Measurements from ENCODE around the gene PSMB1.

GRCh38 chr6:170506446-170506845 is 46.7 kb downstream of the PSMB1 start:
- TF ChIP-seq ZNF512 (tag; IDR thresholded peaks at IDR 0.05) = no peak
- TF ChIP-seq EP300 (IDR thresholded peaks at IDR 0.05; ENCODE audit: low read length) = no peak
- TF ChIP-seq CTCF (IDR thresholded peaks at IDR 0.05 in 2 of 3, conservative IDR thresholded peaks at IDR 0.05 in 1 of 3; ENCODE audit: insufficient read depth in 2 of 3, low read depth in 1 of 3, low read length in 3 of 3) = no peak
- TF ChIP-seq KDM4B (IDR thresholded peaks at IDR 0.05; ENCODE audit: borderline replicate concordance in 2 of 2, low read depth in 1 of 2) = no peak
- TF ChIP-seq SNAPC5 (CRISPR knock-in tag; IDR thresholded peaks at IDR 0.05) = no peak
- TF ChIP-seq ZNF143 (CRISPR knock-in tag; IDR thresholded peaks at IDR 0.05) = no peak
- TF ChIP-seq GTF3C2 (IDR thresholded peaks at IDR 0.05; ENCODE audit: borderline replicate concordance, extremely low read depth, insufficient read length) = no peak
- no peak for TF ChIP-seq CBX8 (IDR thresholded peaks at IDR 0.05; ENCODE audit: borderline replicate concordance, extremely low read depth, low read depth, low read length, poor library complexity, severe bottlenecking)

All from K562 (cell line).